GM19193 (cell line): ENCODE data around the gene CNPY3.
A peak's percentile ranks its signal among the peaks of the same experiment; 100 is the strongest.

Experiments used
- POLR2A ChIP-seq: IDR thresholded peaks from 4 replicates; pipeline ENCODE4 v1.6.1; 2011; ENCODE audit not compliant: insufficient read depth, insufficient read length; ENCODE audit errors: extremely low read depth

The CNPY3 gene

DNA sequence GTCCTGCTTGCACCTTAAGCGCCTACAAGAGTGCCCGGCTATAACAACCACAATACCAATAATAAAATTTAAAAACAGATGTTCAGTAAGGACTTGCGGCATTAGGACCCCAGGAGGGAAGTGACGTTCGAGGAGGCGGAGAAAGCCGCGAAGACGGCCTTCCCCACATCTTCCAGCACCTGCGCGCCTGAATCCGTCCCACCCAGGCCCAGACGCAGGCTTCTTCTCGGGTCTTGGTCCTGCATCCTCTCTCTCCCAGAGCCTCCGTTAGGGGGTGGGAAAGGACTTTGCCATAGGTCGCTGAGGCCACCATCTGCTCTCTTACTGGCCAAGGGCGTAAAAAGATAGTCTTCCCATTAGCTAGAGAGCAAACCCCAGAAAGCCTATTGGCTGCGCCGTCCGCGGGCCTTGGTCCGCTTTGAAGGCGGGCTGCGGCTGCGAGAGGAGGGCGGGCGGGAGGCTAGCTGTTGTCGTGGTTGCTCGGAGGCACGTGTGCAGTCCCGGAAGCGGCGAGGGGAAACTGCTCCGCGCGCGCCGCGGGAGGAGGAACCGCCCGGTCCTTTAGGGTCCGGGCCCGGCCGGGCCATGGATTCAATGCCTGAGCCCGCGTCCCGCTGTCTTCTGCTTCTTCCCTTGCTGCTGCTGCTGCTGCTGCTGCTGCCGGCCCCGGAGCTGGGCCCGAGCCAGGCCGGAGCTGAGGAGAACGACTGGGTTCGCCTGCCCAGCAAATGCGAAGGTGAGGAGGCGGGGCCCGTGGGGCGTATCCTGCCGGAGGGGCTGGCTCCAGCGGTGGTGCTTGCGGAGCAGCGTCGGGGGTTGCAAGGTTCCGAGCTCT lies at the start of gene CNPY3:
TSS of gene CNPY3 (plus strand) at position 495 of the 835 bp plus-strand sequence. CDS start at position 586, 91 bp downstream.
- TF ChIP-seq POLR2A: peak; percentile 82

DNA sequence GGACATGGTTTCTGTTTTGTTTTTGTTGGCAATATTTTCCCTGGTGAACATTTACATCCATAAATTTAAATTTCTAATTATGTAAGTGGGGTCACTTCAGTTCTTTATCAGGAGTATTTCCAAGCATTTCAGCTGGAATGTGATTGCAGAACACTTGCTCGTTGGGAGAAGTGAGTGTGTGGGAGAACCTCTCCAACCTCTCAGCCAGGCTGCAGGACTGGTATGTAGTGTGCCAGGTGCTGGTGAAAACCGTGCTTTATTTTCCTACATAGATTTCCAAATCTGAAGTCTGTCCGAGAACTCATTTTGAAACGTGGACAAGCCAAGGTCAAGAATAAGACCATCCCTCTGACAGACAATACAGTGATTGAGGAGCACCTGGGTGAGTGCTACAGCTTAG lies 43.6 kb upstream of the CNPY3 start:
- TF ChIP-seq POLR2A: no peak

DNA sequence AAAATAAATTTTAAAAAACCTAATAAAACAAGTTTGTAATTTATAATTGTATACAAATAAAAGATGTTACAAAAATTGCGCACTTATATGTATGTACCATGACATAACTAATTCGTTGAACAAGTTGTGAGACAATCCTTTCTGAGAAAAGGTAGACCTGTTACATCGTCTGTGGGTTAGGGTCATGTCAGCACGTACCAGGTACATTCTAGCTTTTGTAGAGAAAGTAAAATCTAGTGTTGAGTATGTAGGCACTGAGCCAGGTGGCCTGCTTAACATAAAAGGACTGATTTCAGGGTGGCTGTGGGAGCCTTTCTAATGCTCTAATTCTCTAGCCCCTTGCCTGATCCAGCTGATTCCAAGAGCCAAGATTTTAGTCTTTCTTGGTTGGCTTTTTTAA lies 39.5 kb upstream of the CNPY3 start:
- no peak for TF ChIP-seq POLR2A

DNA sequence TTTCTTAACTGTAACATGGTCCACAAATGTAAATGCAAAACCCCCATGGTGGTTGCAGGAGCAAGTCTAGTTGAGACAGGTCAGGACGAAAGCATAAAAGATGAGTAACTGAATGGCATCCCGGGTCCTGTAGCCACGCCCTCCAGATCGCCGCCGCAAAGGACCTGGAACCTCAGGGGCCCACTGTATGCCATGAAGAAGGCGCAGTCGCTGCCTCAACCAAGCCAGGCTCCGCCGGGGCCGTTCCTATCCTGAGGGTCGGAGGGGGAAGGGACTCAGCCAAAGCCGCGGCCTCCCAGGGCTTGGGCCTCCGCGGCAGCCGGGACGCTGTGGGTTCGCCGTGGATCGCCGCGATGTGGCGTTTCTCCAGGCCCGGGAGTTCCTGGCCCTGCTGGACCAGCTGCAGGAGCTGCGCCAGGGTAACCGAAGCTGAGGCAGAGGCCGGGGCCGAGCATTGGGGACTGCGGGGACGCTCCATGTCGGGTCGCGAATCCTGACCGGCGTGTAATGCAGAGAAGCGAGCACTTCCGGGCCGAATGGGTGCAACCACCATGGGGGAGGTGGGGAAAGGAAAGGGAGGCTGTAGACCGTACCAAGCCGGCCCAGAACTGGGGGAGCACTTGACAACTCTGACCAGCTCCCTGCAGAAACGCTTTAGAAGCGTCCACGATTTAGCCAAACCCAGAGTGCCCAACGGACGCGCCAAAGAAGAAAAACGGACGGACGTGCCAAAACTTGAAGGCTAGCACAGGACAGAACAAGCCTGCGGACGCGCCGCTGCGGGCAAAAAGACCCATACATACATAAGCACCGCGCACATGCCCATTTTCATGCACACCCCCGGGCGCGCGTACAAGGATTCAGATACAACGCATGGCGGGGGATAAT lies 38.7 kb upstream of the CNPY3 start:
- peak; percentile 96 for TF ChIP-seq POLR2A

DNA sequence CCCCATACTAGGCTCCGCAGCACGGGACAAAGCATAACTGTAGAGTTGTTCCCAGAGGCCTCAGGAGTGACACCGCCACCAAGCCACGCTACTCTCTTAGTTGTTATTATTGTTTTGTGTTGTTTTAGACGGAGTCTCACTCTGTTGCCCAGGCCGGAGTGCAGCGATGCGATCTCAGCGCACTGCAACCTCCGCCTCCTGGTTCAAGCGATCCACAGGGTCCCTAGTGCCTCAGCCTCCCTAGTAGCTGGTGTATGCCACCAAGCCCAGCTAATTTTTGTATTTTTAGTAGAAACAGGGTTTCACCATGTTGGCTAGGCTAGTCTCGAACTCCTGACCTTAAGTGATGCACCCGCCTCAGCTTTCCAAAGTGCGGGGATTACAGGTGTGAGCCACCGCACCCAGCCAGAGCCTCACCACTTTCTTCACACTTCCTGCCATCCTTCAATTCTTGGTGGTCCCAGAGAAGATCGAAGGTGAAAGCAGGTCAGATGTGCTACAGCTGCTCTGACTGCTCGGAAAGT lies 38.0 kb upstream of the CNPY3 start:
- TF ChIP-seq POLR2A: no peak

DNA sequence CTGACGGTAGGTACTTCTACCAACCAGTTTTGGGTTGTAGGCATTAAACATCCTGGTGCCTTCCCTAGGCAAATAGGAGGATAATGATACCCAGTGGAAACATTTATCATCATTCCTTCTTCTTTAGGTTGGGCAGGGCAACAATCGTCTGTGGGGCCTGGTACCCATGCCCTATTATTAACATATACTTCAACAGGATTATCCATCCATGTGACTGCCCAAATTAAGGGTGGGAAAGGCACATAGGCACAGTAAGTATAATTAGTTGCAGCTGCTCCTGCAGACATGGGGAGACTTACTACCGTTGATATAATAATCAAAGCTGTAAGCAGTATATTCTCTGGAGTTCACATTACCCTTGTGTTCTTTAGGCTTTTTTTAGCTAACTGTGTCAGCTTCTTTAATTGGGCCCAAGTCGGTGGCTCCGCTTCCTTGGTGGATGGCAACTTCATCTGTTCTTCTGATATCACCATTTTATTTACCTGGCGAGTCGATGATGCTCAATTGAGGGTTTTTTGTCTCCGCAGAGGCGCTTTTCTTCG lies 33.0 kb upstream of the CNPY3 start:
- no peak for TF ChIP-seq POLR2A

DNA sequence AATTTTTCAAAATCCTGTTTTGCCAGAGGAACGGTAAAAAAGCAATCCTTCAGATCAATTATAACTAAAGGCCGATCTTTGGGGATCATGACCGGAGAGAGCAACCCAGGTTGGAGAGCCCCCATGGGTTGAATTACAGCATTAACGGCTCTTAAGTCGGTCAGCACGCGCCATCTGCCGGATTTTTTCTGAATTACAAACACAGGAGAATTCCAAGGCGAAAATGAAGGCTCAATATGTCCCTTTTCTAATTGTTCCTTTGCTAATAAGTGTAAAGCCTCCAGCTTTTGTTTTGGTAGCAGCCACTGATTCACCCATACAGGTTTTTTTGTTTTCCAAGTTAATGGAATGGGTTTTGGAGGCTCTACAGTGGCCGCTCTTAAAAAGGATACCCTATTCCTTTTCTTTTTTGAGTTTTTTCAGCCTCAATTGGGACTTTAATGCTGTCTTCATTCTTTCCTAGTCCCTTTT lies 30.4 kb upstream of the CNPY3 start:
- TF ChIP-seq POLR2A: no peak

DNA sequence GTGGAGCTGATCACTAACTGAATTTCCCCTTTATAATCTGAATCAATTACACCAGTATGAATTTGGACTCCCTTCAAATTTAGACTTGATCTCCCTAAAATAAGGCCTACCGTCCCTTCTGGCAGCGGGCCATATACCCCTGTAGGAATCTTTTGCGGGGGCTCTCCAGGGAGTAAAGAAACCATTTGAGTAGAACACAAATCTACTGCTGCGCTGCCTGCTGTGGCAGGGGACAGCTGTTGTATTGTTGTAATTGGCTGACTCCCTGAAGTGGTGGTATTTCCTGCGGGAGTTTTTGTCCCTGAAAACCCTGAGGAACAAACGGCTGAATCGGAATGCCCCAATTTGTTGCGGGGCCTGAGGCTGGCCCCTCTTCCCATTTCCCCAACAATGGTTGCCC lies 29.4 kb upstream of the CNPY3 start:
- TF ChIP-seq POLR2A: no peak

DNA sequence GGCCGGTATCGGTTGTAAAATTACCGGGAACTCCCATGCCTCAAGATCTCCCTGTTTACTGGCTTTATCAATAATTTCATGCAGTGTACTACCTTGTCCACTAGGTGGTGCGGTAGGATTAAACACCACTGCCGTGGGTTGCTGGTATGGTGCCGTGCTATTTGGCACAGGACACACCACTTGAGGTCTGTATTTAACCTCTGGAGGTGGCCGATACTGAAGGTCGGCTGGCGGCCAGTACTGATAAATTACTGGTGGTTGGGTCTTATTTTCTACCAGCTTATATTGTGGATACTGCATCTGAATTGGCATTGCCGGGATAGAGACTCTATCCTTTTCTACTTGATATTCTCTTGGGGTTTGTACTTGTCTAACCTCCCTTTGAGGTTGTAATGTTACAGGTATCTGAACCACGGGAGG lies 27.7 kb upstream of the CNPY3 start:
- TF ChIP-seq POLR2A: no peak

DNA sequence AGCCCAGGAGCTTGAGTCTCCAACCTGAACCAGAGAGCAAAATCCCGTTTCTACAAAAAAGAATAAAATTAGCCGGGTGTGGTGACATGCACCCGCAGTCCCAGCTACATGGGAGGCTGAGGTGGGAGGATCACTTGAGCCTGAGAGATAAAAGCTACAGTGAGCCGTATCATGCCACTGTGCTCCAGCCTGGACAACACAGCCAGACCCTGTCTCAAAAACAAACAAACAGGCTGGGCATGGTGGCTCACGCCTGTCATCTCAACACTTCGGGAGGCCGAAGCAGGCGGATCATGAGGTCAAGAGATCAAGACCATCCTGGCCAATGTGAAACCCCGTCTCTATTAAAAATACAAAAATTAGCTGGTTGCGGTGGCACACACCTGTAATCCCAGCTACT lies 24.8 kb upstream of the CNPY3 start:
- no peak for TF ChIP-seq POLR2A

DNA sequence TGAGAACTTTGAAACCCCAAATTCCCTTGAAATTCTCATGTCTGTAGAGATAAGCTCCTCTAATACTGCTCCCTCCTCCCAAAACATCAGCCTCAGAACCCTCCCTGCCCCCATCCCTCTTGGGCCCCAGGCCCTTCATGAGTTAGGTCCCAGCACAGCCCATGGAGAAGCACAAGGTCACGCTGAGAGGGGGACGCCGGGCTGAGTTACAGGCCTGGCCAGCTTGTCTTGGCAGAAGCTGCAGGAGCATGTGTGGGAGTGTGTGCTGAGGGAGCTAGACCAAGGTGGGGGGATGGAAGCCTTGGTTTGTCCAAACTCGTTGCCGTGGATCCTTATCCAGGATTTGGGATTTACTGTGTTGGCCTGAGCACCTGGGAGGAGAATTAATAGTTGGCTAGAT lies 21.9 kb upstream of the CNPY3 start:
- TF ChIP-seq POLR2A: no peak

DNA sequence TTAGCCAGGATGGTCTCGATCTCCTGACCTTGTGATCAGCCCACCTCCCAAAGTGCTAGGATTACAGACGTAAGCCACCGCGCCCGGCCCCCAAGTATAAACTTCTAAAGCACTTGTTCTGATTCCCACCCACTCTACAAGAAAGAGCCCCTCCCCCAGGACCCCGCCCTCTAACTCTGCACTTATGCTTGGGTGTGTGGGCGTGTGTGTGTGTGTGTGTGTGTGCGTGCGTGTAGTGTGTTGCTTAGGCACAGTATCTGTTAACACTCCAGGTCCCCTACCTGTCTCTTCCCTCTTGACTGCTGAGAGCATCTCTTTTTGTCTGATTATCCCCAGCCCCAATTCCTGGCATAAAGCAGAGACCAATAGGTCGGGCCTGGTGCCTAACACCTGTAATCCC lies 19.4 kb upstream of the CNPY3 start:
- no peak for TF ChIP-seq POLR2A

DNA sequence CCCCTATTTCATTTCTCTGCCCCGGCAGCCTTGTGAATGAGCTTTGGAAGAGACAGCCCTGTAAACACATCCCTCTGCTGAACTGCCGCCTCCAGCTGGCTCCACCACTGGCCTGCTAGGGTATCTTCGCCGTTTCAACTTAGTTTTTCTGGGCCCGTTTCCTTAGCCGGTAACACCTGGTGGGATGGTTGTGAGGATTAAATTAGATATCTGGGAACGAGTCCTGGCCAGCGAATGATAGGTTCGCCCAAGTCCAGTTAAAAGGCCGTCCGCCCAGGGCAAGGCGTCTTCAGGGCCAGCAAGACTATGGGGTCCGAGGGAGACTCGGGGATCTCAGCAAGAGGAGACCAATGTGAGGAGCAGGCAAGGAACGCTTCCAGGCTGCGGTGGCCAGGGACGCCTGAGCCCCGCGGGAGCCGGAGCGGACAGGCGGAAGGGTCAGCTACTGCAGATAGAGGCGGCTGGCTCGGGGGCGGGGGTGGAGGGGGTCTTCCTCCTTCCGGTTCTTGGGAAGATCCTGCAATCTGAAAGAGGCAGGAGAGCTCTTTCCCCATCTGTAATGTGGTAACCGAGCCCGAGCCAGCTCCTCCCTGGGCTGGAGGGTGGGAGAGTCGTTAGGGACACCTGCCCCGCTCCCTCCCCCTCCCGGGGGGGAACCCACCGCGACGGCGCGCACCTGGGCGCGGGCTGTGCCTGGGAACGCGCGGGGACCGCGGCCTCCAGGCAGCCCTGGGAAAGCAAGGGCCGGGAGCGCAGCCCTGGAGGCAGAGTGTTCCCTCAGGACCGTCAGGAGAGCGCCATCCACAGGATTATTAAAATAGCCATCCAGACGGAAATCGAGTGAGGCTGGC lies 17.9 kb upstream of the CNPY3 start:
- no peak for TF ChIP-seq POLR2A

DNA sequence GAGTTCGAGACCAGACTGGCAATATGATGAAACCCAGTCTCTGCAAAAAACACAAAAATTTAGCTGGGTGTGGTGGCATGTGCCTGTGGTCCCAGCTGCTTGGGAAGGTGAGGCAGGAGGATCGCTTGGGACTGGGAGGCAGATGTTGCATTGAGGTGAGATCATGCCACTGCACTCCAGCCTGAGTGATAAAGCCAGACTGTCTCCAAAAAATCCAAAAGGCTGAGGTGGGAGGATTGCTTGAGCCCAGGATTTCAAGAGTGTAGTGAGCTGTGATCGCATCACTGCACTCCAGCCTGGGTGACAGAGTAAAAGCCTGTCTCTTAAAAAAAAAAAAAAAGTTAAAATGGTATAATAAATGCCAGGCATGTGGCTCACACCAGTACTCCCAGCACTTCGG lies 14.7 kb upstream of the CNPY3 start:
- no peak for TF ChIP-seq POLR2A

DNA sequence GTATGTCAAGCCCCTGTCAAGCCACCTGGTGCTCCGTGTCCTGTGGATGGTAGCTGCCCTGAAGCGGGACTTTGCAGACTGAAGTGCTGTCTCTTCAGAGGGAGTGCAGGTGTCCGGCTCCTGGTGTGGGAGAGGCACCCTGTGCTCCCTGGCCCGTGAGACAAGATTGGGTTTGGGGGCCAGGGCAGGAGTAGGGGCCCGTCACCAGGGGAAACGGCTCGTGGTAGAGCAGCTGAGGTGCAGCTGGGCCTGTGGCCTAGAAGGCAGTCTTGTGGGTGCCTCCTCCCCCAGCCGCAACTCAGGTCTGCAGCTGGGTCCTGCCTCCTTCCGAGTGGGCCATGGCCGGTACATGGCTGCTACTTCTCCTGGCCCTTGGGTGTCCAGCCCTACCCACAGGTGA lies 13.5 kb upstream of the CNPY3 start, which contains the start of gene PTCRA:
TSS of gene PTCRA (plus strand) at position 322 of the 400 bp plus-strand sequence. CDS start at position 339, 17 bp downstream.
- no peak for TF ChIP-seq POLR2A

DNA sequence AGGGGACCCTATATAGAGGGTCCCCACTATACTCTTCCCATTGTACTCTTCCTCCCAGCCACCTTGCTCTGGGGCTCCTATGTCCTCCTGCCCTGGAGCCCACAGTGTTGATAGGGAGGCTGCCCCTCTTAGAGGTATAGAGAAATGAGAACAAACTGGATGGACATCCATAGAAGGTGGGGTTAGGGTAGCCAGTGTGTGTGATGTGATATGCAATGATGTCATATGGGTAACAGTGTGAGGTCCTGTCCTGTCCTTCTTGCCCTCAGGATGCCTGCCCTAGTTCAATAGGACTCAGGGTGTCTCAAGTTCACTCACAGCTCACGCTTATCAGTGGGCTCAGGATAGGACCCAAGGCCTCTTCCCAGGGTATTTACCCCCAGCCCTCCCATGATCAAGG lies 13.0 kb upstream of the CNPY3 start:
- no peak for TF ChIP-seq POLR2A
